A673 (cell line): Measurements from ENCODE around the gene INPP5B.

Source experiments
- CTCF ChIP-seq: fragments of 300-800, 200-600 bp; sonication (generic); conservative IDR thresholded peaks from 2 replicates; pipeline ENCODE4 v1.5.1; 2017; ENCODE audit warnings: low read depth, mild to moderate bottlenecking, antibody characterized with exemption, low read length, moderate library complexity, mixed read lengths
- EZH2 ChIP-seq: fragments of 200-600 bp; sonication (generic); IDR thresholded peaks from 2 replicates; pipeline ENCODE4 v1.6.1; 2017; ENCODE audit warnings: borderline replicate concordance, low read depth, mild to moderate bottlenecking, mixed read lengths, antibody characterized with exemption, low read length; ENCODE audit not compliant: poor library complexity, severe bottlenecking

- TF ChIP-seq CTCF (no peak), EZH2 (no peak)
These were observed 49.0 kb upstream of the INPP5B start for GRCh38 chr1:37995751-37996345.
